Umbilical cord (tissue), 2 donors: Measurements from ENCODE around the gene NRBF2. TPM values are rescaled to one million over a fixed set of nuclear protein-coding genes. Genes with fewer than 3 reads are reported as not detected.

Experiments
- DNase-seq: peaks from one replicate; pipeline ENCODE4 v3.0.0-alpha.2; 2015; ENCODE audit warnings: low spot score
- total RNA-seq: library from RNA; depleted of rRNA; stranded (reverse); fragments of >200 nt; gene quantifications from one replicate; pipeline ENCODE4 v1.2.3, GENCODE V29; 2014; ENCODE audit warnings: low replicate concordance; ENCODE audit not compliant: insufficient read depth

The NRBF2 gene
- total RNA-seq, 1 donor from 2014 or later: 23.1 TPM

- peak; percentile 82 for DNase-seq
Measured at GRCh38 chr10:63157845-63158624, 24.9 kb downstream of the NRBF2 start.

DNA sequence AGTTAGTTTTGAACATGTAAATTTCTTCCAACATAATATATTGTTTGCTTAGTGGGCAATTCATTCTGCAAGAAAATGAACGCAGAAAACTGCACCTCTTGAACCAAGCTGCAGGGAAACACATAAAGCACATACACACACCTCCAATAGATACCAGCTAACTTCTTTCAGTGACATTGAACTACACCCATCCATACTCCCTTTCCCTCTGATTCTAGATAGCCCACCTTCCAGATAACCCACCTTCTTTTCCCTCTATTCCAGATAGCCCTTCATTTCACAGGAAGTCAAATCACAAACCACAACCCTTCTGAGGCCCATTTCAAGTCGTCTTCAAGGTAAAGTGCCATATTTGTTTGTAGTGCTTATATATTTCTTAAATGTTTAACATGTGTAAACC is 28.5 kb downstream of the NRBF2 start:
- DNase-seq: no peak

- DNase-seq: no peak
Measured at GRCh38 chr10:63164166-63164623, 31.1 kb downstream of the NRBF2 start.

- no peak for DNase-seq
Measured at GRCh38 chr10:63165249-63165648, 32.1 kb downstream of the NRBF2 start.

DNA sequence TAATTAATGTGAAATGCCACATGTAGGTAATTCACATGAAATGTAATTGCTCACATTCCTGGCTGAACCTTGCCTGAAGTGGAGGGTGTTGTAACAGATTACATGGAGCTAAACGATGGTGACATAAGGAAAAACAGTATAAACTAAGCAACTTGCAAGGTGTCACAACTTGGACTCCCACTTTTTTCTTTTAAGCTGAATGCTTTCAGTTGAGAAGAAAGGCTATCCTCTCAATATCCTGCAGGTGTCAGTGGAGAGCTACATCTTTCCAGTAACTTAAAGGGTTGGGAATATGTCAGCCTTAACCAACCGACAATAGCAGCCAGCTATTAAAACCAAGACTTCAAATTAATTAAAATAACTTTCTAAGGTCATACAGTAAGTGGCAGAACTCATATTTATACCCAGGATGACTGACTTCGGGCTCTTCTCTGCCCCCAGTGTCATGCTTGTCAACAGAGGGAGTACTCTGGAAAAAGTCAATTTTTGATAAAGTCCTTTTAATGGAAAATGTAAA is 33.7 kb downstream of the NRBF2 start:
- peak; percentile 77 for DNase-seq

DNA sequence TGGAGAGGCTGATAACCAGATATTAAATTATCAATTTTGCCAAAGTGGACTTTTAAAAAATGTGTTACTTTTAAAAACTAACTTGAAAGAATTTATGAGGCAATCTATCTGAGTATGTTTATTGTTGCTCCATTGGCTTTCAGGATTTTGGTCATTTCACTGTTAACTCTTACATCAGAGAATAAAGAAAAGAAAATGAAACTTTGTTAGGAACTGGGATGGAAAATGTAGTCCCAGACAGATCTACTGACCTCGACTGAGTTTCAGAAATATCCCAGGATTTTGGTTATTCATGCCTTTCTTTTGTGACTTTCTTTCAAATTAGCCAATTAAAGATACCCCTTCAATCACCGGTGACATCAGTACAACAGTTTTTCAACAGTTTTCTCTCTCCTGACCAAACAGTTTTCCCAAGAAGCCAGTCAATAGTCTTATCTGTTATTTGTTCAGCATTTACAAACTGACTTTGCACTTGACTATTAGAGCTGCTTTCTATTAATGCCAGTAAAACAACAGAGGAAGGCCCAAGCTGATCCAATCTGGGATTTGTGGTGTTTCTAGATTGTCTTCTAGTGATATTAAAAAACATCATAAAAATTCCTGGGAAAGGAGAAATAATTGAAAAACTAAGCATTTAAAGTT is 35.8 kb downstream of the NRBF2 start:
- DNase-seq: no peak

DNA sequence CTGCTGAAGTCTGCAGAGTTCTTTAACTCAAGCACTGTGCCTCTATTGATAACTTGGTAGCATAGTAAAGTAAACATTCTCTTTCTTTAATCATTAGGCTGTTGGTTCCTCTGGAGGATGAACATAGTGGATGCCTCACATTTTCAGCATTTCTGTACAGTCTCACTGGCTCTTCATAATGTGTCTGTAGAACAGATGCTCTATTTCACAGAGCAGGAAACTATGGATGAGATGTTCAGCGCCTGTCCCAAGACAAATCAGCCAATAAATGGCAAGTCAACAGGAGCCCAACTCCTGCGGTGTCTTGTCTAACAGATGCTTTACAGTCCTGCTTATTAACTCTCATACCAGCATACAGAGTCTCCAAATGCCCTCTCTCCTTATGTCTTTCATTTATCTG is 36.5 kb downstream of the NRBF2 start:
- peak; percentile 34 for DNase-seq

DNA sequence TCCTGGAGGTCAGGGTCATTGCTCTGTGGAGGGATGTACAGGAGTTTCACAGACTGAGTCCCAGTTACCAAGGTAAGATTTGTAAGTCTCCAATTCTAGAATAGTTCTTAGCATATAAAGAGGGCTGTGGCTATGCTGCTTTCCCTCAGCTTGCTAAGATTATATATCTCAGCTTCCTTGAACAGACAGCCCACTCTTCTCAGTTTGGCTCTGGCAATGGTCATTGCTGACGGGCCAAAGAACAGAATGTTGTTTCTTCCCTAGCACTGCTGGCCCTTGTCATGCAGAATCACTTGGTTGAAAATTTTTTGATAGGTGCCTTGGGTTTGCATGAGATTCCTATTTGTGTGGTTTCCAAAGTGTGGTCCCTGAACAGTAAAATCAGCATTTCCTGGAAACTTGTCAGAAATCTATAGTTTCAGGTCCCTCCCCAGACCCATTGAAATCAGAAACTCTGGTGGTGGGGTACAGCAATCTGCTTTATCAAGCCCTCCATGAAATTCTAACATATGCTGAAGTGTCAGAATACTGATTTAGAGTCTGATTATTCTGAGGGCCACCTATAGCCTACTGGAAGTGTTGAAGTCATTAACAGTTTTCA is 38.2 kb downstream of the NRBF2 start:
- no peak for DNase-seq

GRCh38 chr10:63171926-63172325 is 38.8 kb downstream of the NRBF2 start:
- DNase-seq: no peak

- no peak for DNase-seq
Measured at GRCh38 chr10:63173468-63174232, 40.5 kb downstream of the NRBF2 start.

GRCh38 chr10:63175534-63175933 is 42.4 kb downstream of the NRBF2 start:
- no peak for DNase-seq

- DNase-seq: no peak
Measured at GRCh38 chr10:63192826-63193225, 59.7 kb downstream of the NRBF2 start.

DNA sequence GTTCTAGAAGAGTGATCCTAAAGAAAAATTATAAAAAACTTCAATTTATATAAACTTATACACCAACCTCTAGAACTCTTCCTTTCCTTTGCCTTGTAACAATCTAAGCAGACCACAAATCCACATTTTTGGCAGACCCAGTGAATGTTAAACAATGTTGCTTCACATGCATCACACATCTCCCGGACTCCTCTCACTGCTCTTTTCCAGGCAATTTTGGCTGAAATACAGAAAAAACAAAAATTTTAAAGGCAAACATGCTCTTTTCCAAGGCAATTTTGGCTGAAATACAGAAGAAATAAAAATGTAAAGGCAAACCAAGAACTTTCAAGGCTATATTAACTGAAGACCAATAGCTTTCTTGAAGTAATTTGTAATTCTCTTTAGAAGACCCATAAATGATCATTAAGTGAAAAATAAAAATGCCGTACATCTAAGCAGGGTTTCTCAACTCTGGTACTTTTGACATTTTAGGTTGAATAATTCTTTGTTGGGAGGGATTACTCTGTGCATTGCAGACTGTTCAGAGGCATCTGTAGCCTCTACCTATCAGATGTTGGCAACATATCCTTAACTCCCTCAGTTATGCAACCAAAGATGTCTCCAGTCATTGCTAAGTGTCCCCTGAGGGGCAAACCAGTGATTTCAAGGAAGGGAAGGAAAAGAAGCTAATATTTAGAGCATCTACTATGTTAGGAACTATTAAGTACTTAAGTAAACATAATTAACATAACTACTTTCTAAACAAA is 64.4 kb downstream of the NRBF2 start:
- DNase-seq: peak; percentile 18

- DNase-seq: no peak
Measured at GRCh38 chr10:63199716-63200115, 66.6 kb downstream of the NRBF2 start.

GRCh38 chr10:63200431-63200830 is 67.3 kb downstream of the NRBF2 start:
- DNase-seq: no peak

- DNase-seq: no peak
Measured at GRCh38 chr10:63201118-63201517, 68.0 kb downstream of the NRBF2 start.
